MM.1S (cell line): ENCODE results near the gene GPR50.

Experiments used
- DNase-seq: peaks from one replicate; pipeline ENCODE4 v3.0.0-alpha.2; 2015
- H2AFZ ChIP-seq: fragments of 300-600 bp; sonication (generic); 2 replicates; pipeline ENCODE4 v1.6.0; 2016; ENCODE audit warnings: antibody characterized with exemption, low read length
- H3F3A ChIP-seq: fragments of 300-600 bp; sonication (generic); 2 replicates; pipeline ENCODE4 v1.6.1; 2016; ENCODE audit warnings: mild to moderate bottlenecking, antibody characterized with exemption, low read length, moderate library complexity, mixed read lengths; ENCODE audit not compliant: insufficient read depth
- H3K27ac ChIP-seq: fragments of 300-600 bp; sonication (generic); 2 replicates; pipeline ENCODE4 v1.5.1; 2016; ENCODE audit warnings: mild to moderate bottlenecking, low read length
- H3K27me3 ChIP-seq: fragments of 300-600 bp; sonication (generic); replicated peaks from 2 replicates; pipeline ENCODE4 v1.6.0; 2016; ENCODE audit warnings: low read length; ENCODE audit not compliant: insufficient read depth
- H3K36me3 ChIP-seq: fragments of 300-600 bp; sonication (generic); replicated peaks from 2 replicates; pipeline ENCODE4 v1.6.1; 2016; ENCODE audit warnings: mild to moderate bottlenecking, low read length, mixed read lengths; ENCODE audit not compliant: insufficient read depth
- H3K4me1 ChIP-seq: fragments of 300-600 bp; sonication (generic); 2 replicates; pipeline ENCODE4 v1.6.1; 2016; ENCODE audit warnings: low read length, mixed read lengths
- H3K4me2 ChIP-seq: fragments of 300-600 bp; sonication (generic); 2 replicates; pipeline ENCODE4 v1.6.0; 2016; ENCODE audit warnings: low read depth, low read length
- H3K4me3 ChIP-seq: fragments of 300-600 bp; sonication (generic); 2 replicates; pipeline ENCODE4 v1.5.1; 2016; ENCODE audit warnings: low read length, mixed read lengths
- H3K79me2 ChIP-seq: fragments of 300-600 bp; sonication (generic); 2 replicates; pipeline ENCODE4 v1.6.1; 2016; ENCODE audit warnings: mixed run types, low read length, mixed read lengths
- H3K9ac ChIP-seq: fragments of 300-600 bp; sonication (generic); 2 replicates; pipeline ENCODE4 v1.6.1; 2016; ENCODE audit warnings: low read length, mixed read lengths
- H3K9me2 ChIP-seq: fragments of 300-600 bp; sonication (generic); replicated peaks from 2 replicates; pipeline ENCODE4 v1.6.1; 2016; ENCODE audit warnings: mild to moderate bottlenecking, low read length, mixed read lengths; ENCODE audit not compliant: insufficient read depth
- H3K9me3 ChIP-seq: fragments of 300-600 bp; sonication (generic); replicated peaks from 2 replicates; pipeline ENCODE4 v1.6.1; 2016; ENCODE audit warnings: mild to moderate bottlenecking, low read length, mixed read lengths; ENCODE audit not compliant: insufficient read depth
- H4K20me1 ChIP-seq: fragments of 300-600 bp; sonication (generic); 2 replicates; pipeline ENCODE4 v1.6.1; 2016; ENCODE audit warnings: mild to moderate bottlenecking, low read length, moderate library complexity, mixed read lengths; ENCODE audit not compliant: insufficient read depth
- EZH2 ChIP-seq: fragments of 300-600 bp; sonication (generic); optimal IDR thresholded peaks from 2 replicates; pipeline ENCODE3; 2017; ENCODE audit warnings: low read depth, mild to moderate bottlenecking, antibody characterized with exemption, low read length, mixed read lengths
- EZH2phosphoT487 ChIP-seq: fragments of 300-600 bp; sonication (generic); IDR thresholded peaks from 2 replicates; pipeline ENCODE4 v1.6.1; 2018; ENCODE audit warnings: antibody characterized with exemption, low read length
- TF ChIP-seq, protein P1 (sequence below): fragments of 300-600 bp; sonication (generic); IDR thresholded peaks from 2 replicates; pipeline ENCODE4 v1.5.1; 2016; ENCODE audit warnings: antibody characterized with exemption, low read length, mixed read lengths

Gene GPR50

DNA sequence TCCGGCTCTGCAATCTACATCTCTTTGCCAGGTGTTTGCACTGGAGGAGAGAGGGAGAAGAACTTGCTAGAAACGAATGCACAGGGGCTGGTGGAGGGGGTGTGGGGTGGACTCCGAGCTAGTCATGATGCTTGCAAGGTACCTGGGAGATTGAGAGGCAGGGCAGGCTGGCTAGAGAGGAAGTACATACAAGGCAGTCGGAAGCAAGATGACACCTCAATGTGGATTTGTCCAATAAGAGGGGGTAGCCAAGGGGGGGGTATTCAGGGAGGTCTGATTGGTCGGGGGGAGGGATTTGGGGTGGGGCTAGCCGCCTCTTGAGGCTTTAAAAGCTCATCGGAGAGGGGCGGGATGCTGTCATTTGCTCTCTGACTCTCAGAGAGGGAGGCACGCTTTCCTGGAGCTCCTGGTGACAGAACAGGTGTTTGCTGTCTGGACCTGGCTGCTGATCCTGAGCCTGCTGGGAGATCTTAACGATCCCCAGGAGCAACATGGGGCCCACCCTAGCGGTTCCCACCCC lies at the start of gene GPR50:
Gene GPR50 (plus strand): TSS at position 354 of the 520 bp plus-strand sequence. CDS start 138 bp downstream, at position 492.
- Histone ChIP-seq H3F3A (no peaks in the 10 kb centered on the region), H3K9ac (no peak within 1 kb of the TSS), H2AFZ (peak within 1 kb of the TSS; percentile 38; the same call in 1 of the 2 replicates), H3K4me1 (no peaks in the 10 kb centered on the region), H3K9me3 (no peaks in the 10 kb centered on the region), H3K27me3 (peaks cover 8% of the 10 kb centered on the region; the same call in 1 of the 2 replicates), H3K79me2 (no peaks in the 10 kb centered on the region), H3K4me2 (peak within 1 kb of the TSS; percentile 76), H3K4me3 (peak within 1 kb of the TSS; percentile 50), H3K27ac (no peak within 1 kb of the TSS), H4K20me1 (no peaks in the 10 kb centered on the region), H3K9me2 (no peaks in the 10 kb centered on the region), H3K36me3 (no peaks in the 10 kb centered on the region)
- TF ChIP-seq EZH2phosphoT487 (no peak), EZH2 (no peak)
- TF ChIP-seq, protein P1, sequence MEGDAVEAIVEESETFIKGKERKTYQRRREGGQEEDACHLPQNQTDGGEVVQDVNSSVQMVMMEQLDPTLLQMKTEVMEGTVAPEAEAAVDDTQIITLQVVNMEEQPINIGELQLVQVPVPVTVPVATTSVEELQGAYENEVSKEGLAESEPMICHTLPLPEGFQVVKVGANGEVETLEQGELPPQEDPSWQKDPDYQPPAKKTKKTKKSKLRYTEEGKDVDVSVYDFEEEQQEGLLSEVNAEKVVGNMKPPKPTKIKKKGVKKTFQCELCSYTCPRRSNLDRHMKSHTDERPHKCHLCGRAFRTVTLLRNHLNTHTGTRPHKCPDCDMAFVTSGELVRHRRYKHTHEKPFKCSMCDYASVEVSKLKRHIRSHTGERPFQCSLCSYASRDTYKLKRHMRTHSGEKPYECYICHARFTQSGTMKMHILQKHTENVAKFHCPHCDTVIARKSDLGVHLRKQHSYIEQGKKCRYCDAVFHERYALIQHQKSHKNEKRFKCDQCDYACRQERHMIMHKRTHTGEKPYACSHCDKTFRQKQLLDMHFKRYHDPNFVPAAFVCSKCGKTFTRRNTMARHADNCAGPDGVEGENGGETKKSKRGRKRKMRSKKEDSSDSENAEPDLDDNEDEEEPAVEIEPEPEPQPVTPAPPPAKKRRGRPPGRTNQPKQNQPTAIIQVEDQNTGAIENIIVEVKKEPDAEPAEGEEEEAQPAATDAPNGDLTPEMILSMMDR, result no peak
- DNase-seq, result no peak

DNA sequence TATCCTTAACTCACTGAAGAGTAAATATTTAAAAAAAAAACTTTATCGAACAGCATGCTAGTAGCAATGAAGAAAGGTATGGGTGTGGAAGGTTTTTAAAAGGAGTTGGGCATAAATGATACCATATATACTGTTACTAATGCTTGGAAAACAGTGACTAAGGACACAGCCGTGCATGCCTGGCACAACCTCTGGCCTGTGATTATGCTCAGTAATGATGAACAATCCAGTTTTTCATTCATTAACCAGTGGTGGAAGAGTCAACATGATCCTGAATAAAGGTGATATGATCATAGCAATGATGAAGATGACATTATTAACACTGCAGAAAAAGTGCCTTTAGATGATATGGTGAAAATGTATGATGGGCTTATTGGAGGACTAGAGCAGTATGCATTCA lies 43.9 kb upstream of the GPR50 start:
- TF ChIP-seq, protein P1, result no peak
- no peak for TF ChIP-seq EZH2
- no peak for TF ChIP-seq EZH2phosphoT487
- H3K9me3 ChIP-seq, result no peaks in the 10 kb centered on the region
- H3K4me3 ChIP-seq, result no peak overlapping the region

DNA sequence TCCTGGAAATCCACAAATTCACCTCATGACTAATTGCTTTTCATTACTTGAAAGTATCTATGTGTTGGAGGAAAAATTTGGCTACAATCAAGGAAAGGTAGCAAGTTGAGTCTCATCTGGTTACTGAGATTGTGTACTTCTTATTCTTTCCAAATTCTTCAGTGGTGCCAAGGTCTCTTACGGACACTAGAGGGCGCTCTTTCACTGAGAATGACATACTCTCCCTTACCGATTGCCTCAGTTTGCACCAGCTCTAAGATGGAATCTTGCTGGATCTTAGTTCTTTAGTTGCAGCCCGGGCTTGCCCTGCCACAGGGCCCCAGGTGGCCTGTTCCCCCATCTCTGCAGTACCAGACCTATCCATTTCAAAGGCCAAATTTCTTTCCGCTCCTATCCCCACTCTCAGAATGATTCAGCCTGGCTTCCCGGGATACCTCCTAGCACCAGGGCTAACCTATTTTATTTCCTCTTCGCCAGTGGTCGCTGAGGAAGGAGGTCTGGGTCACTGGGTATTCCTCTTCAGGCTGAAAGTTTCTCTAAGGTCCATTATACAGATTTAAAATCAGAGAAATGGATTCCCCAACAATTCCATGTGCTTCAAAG lies 24.6 kb upstream of the GPR50 start:
- DNase-seq, result peak; percentile 56
- Histone ChIP-seq H3K27me3 (no peaks in the 10 kb centered on the region), H3K79me2 (no peaks in the 10 kb centered on the region), H3K9ac (no peak overlapping the region), H3K4me2 (no peak overlapping the region), H3K9me3 (no peaks in the 10 kb centered on the region), H4K20me1 (no peaks in the 10 kb centered on the region), H3K27ac (no peak overlapping the region), H3K4me1 (no peaks in the 10 kb centered on the region), H3K9me2 (no peaks in the 10 kb centered on the region), H3K4me3 (no peak overlapping the region), H3K36me3 (no peaks in the 10 kb centered on the region), H3F3A (no peaks in the 10 kb centered on the region), H2AFZ (no peak overlapping the region)
- TF ChIP-seq, protein P1, result peak; percentile 77
- TF ChIP-seq EZH2phosphoT487 (no peak), EZH2 (no peak)

More for the DNA sequence above, 43.9 kb upstream of the GPR50 start:
- H3F3A ChIP-seq, result no peaks in the 10 kb centered on the region
- no peak overlapping the region for H2AFZ ChIP-seq
- H3K27me3 ChIP-seq, result no peaks in the 10 kb centered on the region
- no peaks in the 10 kb centered on the region for H3K36me3 ChIP-seq
- no peaks in the 10 kb centered on the region for H3K9me2 ChIP-seq
- no peaks in the 10 kb centered on the region for H3K79me2 ChIP-seq
- H3K4me1 ChIP-seq, result peaks cover 8% of the 10 kb centered on the region; the same call in 1 of the 2 replicates
- H3K4me2 ChIP-seq, result no peak overlapping the region
- no peak for DNase-seq
- H3K27ac ChIP-seq, result no peak overlapping the region
- H3K9ac ChIP-seq, result no peak overlapping the region
- no peaks in the 10 kb centered on the region for H4K20me1 ChIP-seq
